Endodermal cell (in vitro differentiated cells): ENCODE measurements around the gene KRTAP10-7. TPM values are rescaled to one million over a fixed set of nuclear protein-coding genes. Genes with fewer than 3 reads are reported as not detected.

Experiments used
- DNase-seq: peaks from one replicate; pipeline ENCODE4 v3.0.0-alpha.2; 2017
- H3K27ac ChIP-seq: 2 replicates; pipeline ENCODE4 v1.5.1; 2013; ENCODE audit warnings: mild to moderate bottlenecking, low read depth, low read length, moderate library complexity
- H3K27me3 ChIP-seq: 2 replicates; pipeline ENCODE4 v1.6.1; 2013; ENCODE audit warnings: mild to moderate bottlenecking, low read length, moderate library complexity; ENCODE audit not compliant: insufficient read depth, control insufficient read depth, poor library complexity, severe bottlenecking
- H3K36me3 ChIP-seq: 2 replicates; pipeline ENCODE4 v1.7.0; 2013; ENCODE audit warnings: mild to moderate bottlenecking, low read length, moderate library complexity; ENCODE audit not compliant: control insufficient read depth, insufficient read depth
- H3K4me1 ChIP-seq: one replicate; pipeline ENCODE4 v1.7.0; 2013; ENCODE audit warnings: low read length; ENCODE audit not compliant: control insufficient read depth, insufficient read depth
- H3K4me3 ChIP-seq: 2 replicates; pipeline ENCODE4 v1.5.1; 2013; ENCODE audit warnings: mild to moderate bottlenecking, low read length, moderate library complexity
- H3K9ac ChIP-seq: 2 replicates; pipeline ENCODE4 v1.6.1; 2013; ENCODE audit warnings: mild to moderate bottlenecking, low read length, moderate library complexity; ENCODE audit not compliant: poor library complexity, severe bottlenecking; ENCODE audit errors: extremely low read depth
- H3K9me3 ChIP-seq: 2 replicates; pipeline ENCODE4 v1.6.1; 2013; ENCODE audit warnings: mild to moderate bottlenecking, low read length, moderate library complexity; ENCODE audit not compliant: control insufficient read depth
- H3K27ac Mint-ChIP-seq: 2 replicates; pipeline ENCODE4 v1.8.0; 2020; ENCODE audit warnings: mixed read lengths
- H3K27me3 Mint-ChIP-seq: 2 replicates; pipeline ENCODE4 v1.8.0; 2021; ENCODE audit warnings: mild to moderate bottlenecking, mixed read lengths; ENCODE audit not compliant: insufficient read depth
- H3K36me3 Mint-ChIP-seq: 2 replicates; pipeline ENCODE4 v1.8.0; 2020; ENCODE audit warnings: low read depth, mixed read lengths
- H3K4me1 Mint-ChIP-seq: 2 replicates; pipeline ENCODE4 v1.8.0; 2020; ENCODE audit warnings: mixed read lengths
- H3K4me3 Mint-ChIP-seq: 2 replicates; pipeline ENCODE4 v1.8.0; 2020; ENCODE audit warnings: mild to moderate bottlenecking, moderate library complexity, mixed read lengths
- H3K9me3 Mint-ChIP-seq: 2 replicates; pipeline ENCODE4 v1.8.0; 2020; ENCODE audit warnings: mild to moderate bottlenecking, mixed read lengths
- WGBS, 2 experiments: methylation state at CpG; one replicate each; pipeline versions ENCODE4 v1.1.5 to v1.1.7; 2013; ENCODE audit warnings: missing lambda C conversion rate in 2 of 2, mixed read lengths in 1 of 2; ENCODE audit not compliant: insufficient coverage in 1 of 2, insufficient read length in 1 of 2; 5-methylcytosine and 5-hydroxymethylcytosine counted together
- total RNA-seq, 2 donors: library from RNA; stranded (reverse); fragmentation: NEBNext Ultra II Directional in 1 of 2; extraction: Animal tissue kit (Norgen Biotek cat#: 25700) in 1 of 2; gene quantifications; 2 replicates in 1 of 2; 3 replicates in 1 of 2; pipeline ENCODE4 v1.2.1, GENCODE V29; 2021
- TF ChIP-seq, protein P1 (sequence below): fragments of 200-600 bp; sonication (generic); conservative IDR thresholded peaks from 2 replicates; pipeline ENCODE4 v1.5.0; 2021; ENCODE audit warnings: antibody characterized with exemption, mild to moderate bottlenecking

Gene KRTAP10-7
- total RNA-seq, 2 donors from 2014 or later, result not detected

DNA sequence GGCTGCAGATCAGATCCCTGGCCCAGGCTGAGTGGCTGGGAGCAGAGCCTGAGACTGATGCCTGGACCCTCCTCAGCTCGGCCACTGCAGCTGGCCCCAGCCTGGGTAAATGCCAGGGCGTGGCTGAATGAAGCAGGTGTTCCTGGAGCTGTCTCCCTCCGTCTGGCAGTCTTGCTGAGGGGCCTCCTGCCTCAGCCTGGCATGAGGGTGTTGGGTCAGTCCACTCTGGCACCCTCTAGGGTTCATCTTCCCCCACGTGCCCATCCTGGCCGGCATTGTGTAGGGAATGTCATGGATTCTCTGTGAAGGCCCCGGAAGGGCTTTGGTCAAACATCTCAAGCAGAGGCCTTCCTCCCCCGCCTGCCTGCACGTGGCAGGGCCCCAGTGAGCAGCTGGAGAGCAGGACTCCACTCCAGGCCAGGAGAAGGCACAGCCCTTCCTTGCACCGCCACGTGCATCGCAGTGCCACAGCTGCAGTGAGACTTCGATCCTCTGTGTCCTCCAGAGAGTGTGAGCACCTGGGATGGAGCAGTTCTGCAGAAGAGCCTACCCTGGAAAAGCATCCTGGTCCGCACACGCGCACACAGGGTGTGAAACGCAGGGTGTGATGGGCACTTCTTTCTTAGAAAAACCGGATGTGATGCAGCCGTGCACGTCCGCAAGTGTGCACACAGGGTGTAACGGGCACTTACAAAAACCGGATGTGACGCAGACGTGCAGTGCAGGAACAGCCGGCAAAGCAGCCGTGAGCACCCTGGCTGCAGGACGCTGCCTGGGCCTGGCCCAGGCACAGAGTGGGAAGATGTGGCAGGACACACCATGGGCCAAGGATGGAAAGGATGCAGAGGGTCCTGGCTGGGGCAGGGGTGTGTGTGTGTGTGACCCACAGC lies 31.5 kb upstream of the KRTAP10-7 start:
- H3K9me3 Mint-ChIP-seq, result peaks cover 22% of the 10 kb centered on the region
- no peaks in the 10 kb centered on the region for H3K36me3 ChIP-seq
- no peaks in the 10 kb centered on the region for H3K27me3 ChIP-seq
- no peak overlapping the region for H3K4me3 ChIP-seq
- no peaks in the 10 kb centered on the region for H3K4me1 ChIP-seq
- TF ChIP-seq, protein P1, sequence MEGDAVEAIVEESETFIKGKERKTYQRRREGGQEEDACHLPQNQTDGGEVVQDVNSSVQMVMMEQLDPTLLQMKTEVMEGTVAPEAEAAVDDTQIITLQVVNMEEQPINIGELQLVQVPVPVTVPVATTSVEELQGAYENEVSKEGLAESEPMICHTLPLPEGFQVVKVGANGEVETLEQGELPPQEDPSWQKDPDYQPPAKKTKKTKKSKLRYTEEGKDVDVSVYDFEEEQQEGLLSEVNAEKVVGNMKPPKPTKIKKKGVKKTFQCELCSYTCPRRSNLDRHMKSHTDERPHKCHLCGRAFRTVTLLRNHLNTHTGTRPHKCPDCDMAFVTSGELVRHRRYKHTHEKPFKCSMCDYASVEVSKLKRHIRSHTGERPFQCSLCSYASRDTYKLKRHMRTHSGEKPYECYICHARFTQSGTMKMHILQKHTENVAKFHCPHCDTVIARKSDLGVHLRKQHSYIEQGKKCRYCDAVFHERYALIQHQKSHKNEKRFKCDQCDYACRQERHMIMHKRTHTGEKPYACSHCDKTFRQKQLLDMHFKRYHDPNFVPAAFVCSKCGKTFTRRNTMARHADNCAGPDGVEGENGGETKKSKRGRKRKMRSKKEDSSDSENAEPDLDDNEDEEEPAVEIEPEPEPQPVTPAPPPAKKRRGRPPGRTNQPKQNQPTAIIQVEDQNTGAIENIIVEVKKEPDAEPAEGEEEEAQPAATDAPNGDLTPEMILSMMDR, result no peak
- no peaks in the 10 kb centered on the region for H3K36me3 Mint-ChIP-seq
- 84 to 94% methylated on average over 24 to 27 of the region's 27 CpGs for WGBS, 2 experiments
- H3K4me3 Mint-ChIP-seq, result no peak overlapping the region
- no peak overlapping the region for H3K27ac Mint-ChIP-seq
- no peaks in the 10 kb centered on the region for H3K4me1 Mint-ChIP-seq
- H3K9ac ChIP-seq, result no peak overlapping the region
- peaks cover 14% of the 10 kb centered on the region for H3K9me3 ChIP-seq
- H3K27me3 Mint-ChIP-seq, result no peaks in the 10 kb centered on the region
- no peak for DNase-seq
- no peak overlapping the region for H3K27ac ChIP-seq

DNA sequence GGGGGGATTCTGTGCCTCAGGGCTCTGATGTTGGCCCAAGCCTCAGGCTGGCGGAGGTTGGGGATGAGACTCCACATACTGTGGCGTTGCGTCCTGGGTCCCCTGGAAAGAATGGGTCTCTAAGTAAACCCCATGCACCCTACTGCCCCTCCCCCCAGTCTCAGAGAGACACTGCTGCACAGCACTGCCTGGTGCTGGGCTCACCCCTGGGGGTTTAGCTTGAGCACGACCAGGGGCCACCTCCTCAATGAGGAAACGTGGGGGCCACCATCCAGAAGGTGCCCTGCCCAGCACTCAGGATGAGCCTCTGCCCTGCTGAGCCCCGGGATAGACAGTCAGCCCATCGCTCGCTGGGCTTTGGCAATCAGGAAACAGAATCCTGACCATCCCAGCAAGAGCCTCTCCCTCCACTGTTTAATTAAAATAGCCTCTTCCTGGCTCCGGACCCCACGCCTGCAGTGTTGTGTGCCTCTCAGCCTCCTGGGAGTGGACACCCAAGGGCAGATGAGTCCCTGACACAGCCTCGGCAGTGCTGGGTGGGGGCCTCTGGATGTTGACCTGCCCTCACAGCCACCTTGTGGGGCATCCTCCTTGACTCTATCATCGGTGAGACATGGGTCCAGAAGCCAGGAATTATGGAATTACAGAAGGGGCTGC lies 30.4 kb upstream of the KRTAP10-7 start:
- Histone ChIP-seq H3K27ac (no peak overlapping the region), H3K27me3 (no peaks in the 10 kb centered on the region), H3K4me1 (no peaks in the 10 kb centered on the region), H3K4me3 (no peak overlapping the region), H3K36me3 (no peaks in the 10 kb centered on the region), H3K9ac (no peak overlapping the region), H3K9me3 (peaks cover 14% of the 10 kb centered on the region)
- H3K27ac Mint-ChIP-seq, result no peak overlapping the region
- peaks cover 2% of the 10 kb centered on the region for H3K4me1 Mint-ChIP-seq
- TF ChIP-seq, protein P1, result no peak
- H3K36me3 Mint-ChIP-seq, result no peaks in the 10 kb centered on the region
- no peak for DNase-seq
- H3K4me3 Mint-ChIP-seq, result no peak overlapping the region
- H3K27me3 Mint-ChIP-seq, result no peaks in the 10 kb centered on the region
- H3K9me3 Mint-ChIP-seq, result peaks cover 22% of the 10 kb centered on the region
- 87 to 92% methylated on average over 8 to 12 of the region's 12 CpGs for WGBS, 2 experiments

DNA sequence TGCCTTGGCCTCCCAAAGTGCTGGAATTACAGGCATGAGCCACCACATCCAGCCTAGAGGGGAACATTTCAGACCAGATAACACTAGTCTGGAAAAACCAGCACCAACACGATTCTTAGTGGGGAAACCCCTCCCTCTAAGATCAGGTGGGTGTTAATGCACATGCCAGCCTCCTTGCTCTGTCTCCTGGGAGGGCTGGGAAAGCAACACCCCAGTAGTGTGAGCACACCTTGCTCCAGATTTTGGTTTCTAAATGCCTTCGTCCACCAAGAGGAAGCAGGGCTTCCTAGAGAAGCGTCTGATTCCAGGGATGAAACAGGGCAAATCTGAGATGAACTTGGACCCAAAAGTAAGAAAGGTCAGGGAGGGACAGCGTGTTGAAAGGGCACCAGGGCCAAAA lies 29.1 kb upstream of the KRTAP10-7 start:
- TF ChIP-seq, protein P1, result no peak
- 69 to 96% methylated on average over 2 to 4 of the region's 4 CpGs for WGBS, 2 experiments

More for the DNA sequence above, 29.1 kb upstream of the KRTAP10-7 start:
- Histone ChIP-seq H3K4me1 (no peaks in the 10 kb centered on the region), H3K27ac (no peak overlapping the region), H3K36me3 (no peaks in the 10 kb centered on the region), H3K4me3 (no peak overlapping the region), H3K9me3 (peaks cover 14% of the 10 kb centered on the region), H3K9ac (no peak overlapping the region), H3K27me3 (no peaks in the 10 kb centered on the region)
- no peak for DNase-seq
- Mint-ChIP-seq H3K4me1 (peaks cover 2% of the 10 kb centered on the region), H3K27ac (no peak overlapping the region), H3K9me3 (peaks cover 26% of the 10 kb centered on the region), H3K4me3 (no peak overlapping the region), H3K36me3 (no peaks in the 10 kb centered on the region), H3K27me3 (no peaks in the 10 kb centered on the region)
